SK-N-SH treated with all-trans-retinoic acid at 6 μM for 48 hours (cell line): ENCODE data around the gene NOTCH3.

Source experiments
- PATZ1 ChIP-seq: fragments of 250-450 bp; sonication (Bioruptor Pico); IDR thresholded peaks from 2 replicates; pipeline ENCODE4 v1.8.0; 2020; ENCODE audit warnings: mild to moderate bottlenecking, moderate library complexity, borderline replicate concordance
- TSHZ2 ChIP-seq: fragments of 250-450 bp; sonication (Bioruptor Pico); IDR thresholded peaks from 2 replicates; pipeline ENCODE4 v1.5.0; 2020; ENCODE audit warnings: mild to moderate bottlenecking, moderate library complexity
- ZFP30 ChIP-seq: fragments of 450-650 bp; formaldehyde crosslinking; IDR thresholded peaks from 2 replicates; pipeline ENCODE4 v1.5.0; 2022; ENCODE audit warnings: mild to moderate bottlenecking, moderate library complexity

- TF ChIP-seq ZFP30 (CRISPR knock-in tag): no peak
- no peak for TF ChIP-seq TSHZ2 (CRISPR knock-in tag)
- TF ChIP-seq PATZ1 (CRISPR knock-in tag): no peak
Measured at GRCh38 chr19:15248648-15249527, 48.1 kb upstream of the NOTCH3 start.
